ENCODE measurements around the gene ZNF3. TPM values are rescaled to one million over a fixed set of nuclear protein-coding genes. Genes with fewer than 3 reads are reported as not detected.

The ZNF3 gene
- total and polyA plus RNA-seq, 4 donors: 10.2 to 18.2 (median 12.2) TPM

GRCh38 chr7:100040575-100040974, 40.9 kb downstream of the ZNF3 start:
- 61% methylated on average over 7 of the region's 7 CpGs for WGBS
- Histone ChIP-seq H3K4me1 (ENCODE audit: control insufficient read depth in 4 of 4, insufficient read depth in 4 of 4, low read length in 3 of 4) (peaks cover 11 to 69% (median 59%) of the 10 kb centered on the region in 4 donors), H3K9me3 (ENCODE audit: control insufficient read depth in 4 of 4, low read length in 3 of 4) (no peaks in the 10 kb centered on the region), H3K4me3 (ENCODE audit: low read depth in 1 of 3, low read length in 3 of 3) (no peak overlapping the region), H3K9ac (ENCODE audit: low read depth in 1 of 2, low read length in 2 of 2) (no peak overlapping the region), H3K27ac (ENCODE audit: low read depth in 1 of 2, low read length in 2 of 2) (peak overlapping the region; percentile 39 to 49), H3K36me3 (ENCODE audit: control insufficient read depth in 4 of 4, insufficient read depth in 3 of 4, low read depth in 1 of 4, low read length in 3 of 4) (peaks cover 0 to 3% (median under 1%) of the 10 kb centered on the region in 4 donors), H3K27me3 (ENCODE audit: control insufficient read depth in 4 of 4, insufficient read depth in 4 of 4, low read length in 3 of 4) (no peaks in the 10 kb centered on the region)
- DNase-seq (ENCODE audit: low spot score): no peak
- TF ChIP-seq EGR1 (IDR thresholded peaks at IDR 0.05; ENCODE audit: low read depth in 2 of 2) (no peak), FOXA2 (IDR thresholded peaks at IDR 0.05) (no peak)

GRCh38 chr7:100038326-100038725, 43.2 kb downstream of the ZNF3 start:
- peak overlapping the region in 1 of 2 donors; percentile 1 for H3K9ac ChIP-seq (ENCODE audit: low read depth in 1 of 2, low read length in 2 of 2)
- H3K36me3 ChIP-seq (ENCODE audit: control insufficient read depth in 4 of 4, insufficient read depth in 3 of 4, low read depth in 1 of 4, low read length in 3 of 4): peaks cover 6 to 23% (median 19%) of the 10 kb centered on the region in 4 donors
- no peak for DNase-seq (ENCODE audit: low spot score)
- no peaks in the 10 kb centered on the region for H3K9me3 ChIP-seq (ENCODE audit: control insufficient read depth in 4 of 4, low read length in 3 of 4)
- no peaks in the 10 kb centered on the region for H3K27me3 ChIP-seq (ENCODE audit: control insufficient read depth in 4 of 4, insufficient read depth in 4 of 4, low read length in 3 of 4)
- peaks cover 11 to 77% (median 71%) of the 10 kb centered on the region in 4 donors for H3K4me1 ChIP-seq (ENCODE audit: control insufficient read depth in 4 of 4, insufficient read depth in 4 of 4, low read length in 3 of 4)
- TF ChIP-seq YY1 (IDR thresholded peaks at IDR 0.05) (no peak), FOXA1 (IDR thresholded peaks at IDR 0.05) (no peak), HNF4A (conservative IDR thresholded peaks at IDR 0.05) (peak; percentile 9 to 41), NR2F2 (IDR thresholded peaks at IDR 0.05) (no peak)
- H3K27ac ChIP-seq (ENCODE audit: low read depth in 1 of 2, low read length in 2 of 2): peak overlapping the region; percentile 78 to 83
- 43% methylated on average over 7 of the region's 7 CpGs for WGBS
- no peak overlapping the region for H3K4me3 ChIP-seq (ENCODE audit: low read depth in 1 of 3, low read length in 3 of 3)

- Histone ChIP-seq H3K9me3 (ENCODE audit: control insufficient read depth in 4 of 4, low read length in 3 of 4) (no peaks in the 10 kb centered on the region), H3K4me3 (ENCODE audit: low read depth in 1 of 3, low read length in 3 of 3) (no peak overlapping the region), H3K36me3 (ENCODE audit: control insufficient read depth in 4 of 4, insufficient read depth in 3 of 4, low read depth in 1 of 4, low read length in 3 of 4) (peaks cover 9 to 44% (median 35%) of the 10 kb centered on the region in 4 donors), H3K9ac (ENCODE audit: low read depth in 1 of 2, low read length in 2 of 2) (no peak overlapping the region), H3K27ac (ENCODE audit: low read depth in 1 of 2, low read length in 2 of 2) (peak overlapping the region; percentile 78 to 83), H3K27me3 (ENCODE audit: control insufficient read depth in 4 of 4, insufficient read depth in 4 of 4, low read length in 3 of 4) (no peaks in the 10 kb centered on the region), H3K4me1 (ENCODE audit: control insufficient read depth in 4 of 4, insufficient read depth in 4 of 4, low read length in 3 of 4) (peaks cover 11 to 67% (median 62%) of the 10 kb centered on the region in 4 donors)
- no peak for TF ChIP-seq GABPA (IDR thresholded peaks at IDR 0.05 in 1 of 2, conservative IDR thresholded peaks at IDR 0.05 in 1 of 2)
- TF ChIP-seq EGR1 (IDR thresholded peaks at IDR 0.05; ENCODE audit: low read depth in 2 of 2): no peak
- TF ChIP-seq RAD21 (IDR thresholded peaks at IDR 0.05): no peak
- TF ChIP-seq TAF1 (conservative IDR thresholded peaks at IDR 0.05): no peak
- no peak for TF ChIP-seq ATF3 (IDR thresholded peaks at IDR 0.05)
- no peak for TF ChIP-seq MAX (IDR thresholded peaks at IDR 0.05)
- no peak for TF ChIP-seq REST (IDR thresholded peaks at IDR 0.05)
- TF ChIP-seq NR2F2 (IDR thresholded peaks at IDR 0.05): no peak
- no peak for TF ChIP-seq JUND (IDR thresholded peaks at IDR 0.05)
- TF ChIP-seq YY1 (IDR thresholded peaks at IDR 0.05): no peak
- TF ChIP-seq FOXA2 (IDR thresholded peaks at IDR 0.05): no peak
- no peak for TF ChIP-seq SP1 (IDR thresholded peaks at IDR 0.05)
- WGBS: 77% methylated on average over 6 of the region's 6 CpGs
- no peak for DNase-seq (ENCODE audit: low spot score)
These were observed 45.6 kb downstream of the ZNF3 start for GRCh38 chr7:100035876-100036275.

All from liver (tissue), 9 donors.